Measurements from ENCODE around the gene ZNF579. TPM values are rescaled to one million over a fixed set of nuclear protein-coding genes. Genes with fewer than 3 reads are reported as not detected.
A peak's percentile ranks its signal among the peaks of the same experiment; 100 is the strongest.

ZNF579 gene
- total and polyA plus RNA-seq, 10 of the 15 experiments (the other 5 are each of a cell fraction or from before 2014, with no cell fraction given): 0.11 to 11.7 (median 1.5) TPM

DNA sequence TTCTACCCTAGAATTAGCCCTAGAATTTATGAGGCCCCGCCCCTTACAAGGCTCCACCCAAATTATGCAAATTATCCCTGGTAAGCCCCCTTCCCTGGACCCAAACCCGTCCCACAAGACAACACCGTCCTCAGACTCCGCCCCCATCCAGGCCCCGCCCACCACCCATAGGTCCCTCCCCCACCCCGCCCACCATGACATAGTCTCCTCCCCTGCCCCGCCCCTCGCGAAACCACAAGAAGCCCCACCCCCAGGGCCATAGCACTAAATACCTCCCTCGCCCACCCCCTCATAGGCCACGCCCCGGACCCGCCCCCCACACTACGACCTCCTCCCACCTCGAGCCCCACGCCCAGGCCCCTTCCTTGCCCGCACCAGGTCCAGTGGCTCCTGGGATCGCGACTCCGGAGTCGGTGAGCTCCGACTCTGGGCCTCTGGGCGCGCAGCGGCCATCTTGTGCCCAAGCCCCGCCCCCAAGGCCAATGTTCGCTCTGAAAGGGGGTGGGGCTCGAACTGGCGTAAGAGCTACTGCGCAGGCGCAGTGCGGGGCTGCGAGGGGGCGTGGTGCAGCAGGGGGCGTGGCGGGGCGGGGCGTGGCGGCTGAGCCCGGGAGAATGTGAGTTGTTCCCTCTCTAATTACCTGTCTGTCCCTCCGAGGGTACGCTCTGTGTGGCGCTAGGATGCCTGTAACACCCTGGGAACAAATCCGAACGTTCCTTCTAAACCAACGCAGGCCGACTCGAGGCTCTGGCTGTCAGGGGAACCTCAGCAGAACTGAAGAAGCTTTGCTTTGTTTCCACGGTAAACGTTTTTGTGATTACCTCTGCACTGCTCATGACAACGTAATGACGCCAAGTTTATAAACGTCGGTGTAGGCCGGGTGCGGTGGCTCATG lies 43.7 kb upstream of the ZNF579 start, which contains the start of gene ZNF784 (continued):
- TF ChIP-seq, protein P1, sequence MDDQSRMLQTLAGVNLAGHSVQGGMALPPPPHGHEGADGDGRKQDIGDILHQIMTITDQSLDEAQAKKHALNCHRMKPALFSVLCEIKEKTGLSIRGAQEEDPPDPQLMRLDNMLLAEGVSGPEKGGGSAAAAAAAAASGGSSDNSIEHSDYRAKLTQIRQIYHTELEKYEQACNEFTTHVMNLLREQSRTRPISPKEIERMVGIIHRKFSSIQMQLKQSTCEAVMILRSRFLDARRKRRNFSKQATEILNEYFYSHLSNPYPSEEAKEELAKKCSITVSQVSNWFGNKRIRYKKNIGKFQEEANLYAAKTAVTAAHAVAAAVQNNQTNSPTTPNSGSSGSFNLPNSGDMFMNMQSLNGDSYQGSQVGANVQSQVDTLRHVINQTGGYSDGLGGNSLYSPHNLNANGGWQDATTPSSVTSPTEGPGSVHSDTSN (IDR thresholded peaks at IDR 0.05; ENCODE audit: insufficient replicate concordance, low read depth, low read length): no peak
- no peak for TF ChIP-seq ZNF384 (IDR thresholded peaks at IDR 0.05; ENCODE audit: borderline replicate concordance, low read depth, low read length)
- TF ChIP-seq SUPT20H (IDR thresholded peaks at IDR 0.05; ENCODE audit: borderline replicate concordance, control insufficient read depth, low read depth, low read length): no peak
- no peak for TF ChIP-seq NFYA (IDR thresholded peaks at IDR 0.05; ENCODE audit: borderline replicate concordance, low read depth, low read length)
- no peak for TF ChIP-seq MYC (IDR thresholded peaks at IDR 0.05; ENCODE audit: insufficient read depth, insufficient read length, insufficient replicate concordance, low read length, severe bottlenecking)
- no peak for TF ChIP-seq NR2F1 (conservative IDR thresholded peaks at IDR 0.05)
- TF ChIP-seq MTA3 (IDR thresholded peaks at IDR 0.05; ENCODE audit: borderline replicate concordance, low read length): no peak
- TF ChIP-seq ZNF274 (IDR thresholded peaks at IDR 0.05; ENCODE audit: insufficient read depth, insufficient read length): no peak
- no peak for TF ChIP-seq MEF2B (IDR thresholded peaks at IDR 0.05; ENCODE audit: partially characterized antibody, poor library complexity, severe bottlenecking)
- TF ChIP-seq NKRF (conservative IDR thresholded peaks at IDR 0.05): 0 out of 2 replicates have a peak, but pooled peaks have one; percentile 24
- 0 out of 2 replicates have a peak, but pooled peaks have one; percentile 17 for TF ChIP-seq MEF2A (IDR thresholded peaks at IDR 0.05; ENCODE audit: insufficient read depth, low read depth, low read length)
- TF ChIP-seq FOS (IDR thresholded peaks at IDR 0.05; ENCODE audit: borderline replicate concordance, extremely low read depth, insufficient read length): no peak
- no peak for TF ChIP-seq ASH2L (IDR thresholded peaks at IDR 0.05; ENCODE audit: borderline replicate concordance, low read depth)
- TF ChIP-seq, protein P2, sequence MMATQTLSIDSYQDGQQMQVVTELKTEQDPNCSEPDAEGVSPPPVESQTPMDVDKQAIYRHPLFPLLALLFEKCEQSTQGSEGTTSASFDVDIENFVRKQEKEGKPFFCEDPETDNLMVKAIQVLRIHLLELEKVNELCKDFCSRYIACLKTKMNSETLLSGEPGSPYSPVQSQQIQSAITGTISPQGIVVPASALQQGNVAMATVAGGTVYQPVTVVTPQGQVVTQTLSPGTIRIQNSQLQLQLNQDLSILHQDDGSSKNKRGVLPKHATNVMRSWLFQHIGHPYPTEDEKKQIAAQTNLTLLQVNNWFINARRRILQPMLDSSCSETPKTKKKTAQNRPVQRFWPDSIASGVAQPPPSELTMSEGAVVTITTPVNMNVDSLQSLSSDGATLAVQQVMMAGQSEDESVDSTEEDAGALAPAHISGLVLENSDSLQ (IDR thresholded peaks at IDR 0.05): no peak
- no peak for TF ChIP-seq HSF1 (IDR thresholded peaks at IDR 0.05; ENCODE audit: low read depth, low read length)
- TF ChIP-seq ELK1 (IDR thresholded peaks at IDR 0.05; ENCODE audit: low read depth, low read length): no peak
- peak; percentile 57; the same call in 1 of the 2 replicates for TF ChIP-seq CHD2 (IDR thresholded peaks at IDR 0.05; ENCODE audit: borderline replicate concordance, low read depth, low read length)
- no peak for TF ChIP-seq EP300 (IDR thresholded peaks at IDR 0.05; ENCODE audit: borderline replicate concordance in 1 of 2, control insufficient read depth in 1 of 2, low read depth in 2 of 2, low read length in 2 of 2)
- TF ChIP-seq RB1 (IDR thresholded peaks at IDR 0.05; ENCODE audit: borderline replicate concordance): no peak
- no peak for TF ChIP-seq BACH1 (IDR thresholded peaks at IDR 0.05; ENCODE audit: borderline replicate concordance)
- no peak for TF ChIP-seq IRF4 (IDR thresholded peaks at IDR 0.05; ENCODE audit: low read depth, low read length)
